ENCODE data around the gene HCN3. TPM values are rescaled to one million over a fixed set of nuclear protein-coding genes. Genes with fewer than 3 reads are reported as not detected.

The HCN3 gene
- total and polyA plus RNA-seq, 2 of the 13 experiments (the other 11 are each of a cell fraction or from before 2014, with no cell fraction given), result 2.4 to 10.2 TPM

GRCh38 chr1:155308493-155309422 is 31.5 kb downstream of the HCN3 start, which contains the start of gene FDPS (continued):
- TF ChIP-seq ZNF503 (CRISPR knock-in tag; IDR thresholded peaks at IDR 0.05) (peak; percentile 62), ZNF407 (CRISPR knock-in tag; IDR thresholded peaks at IDR 0.05; ENCODE audit: not compliant biosample characterization) (no peak), ATF2 (CRISPR knock-in tag; IDR thresholded peaks at IDR 0.05) (peak; percentile 74; the same call in 1 of the 2 replicates), GMEB1 (CRISPR knock-in tag; IDR thresholded peaks at IDR 0.05; ENCODE audit: borderline replicate concordance) (peak; percentile 95), HES4 (CRISPR knock-in tag; IDR thresholded peaks at IDR 0.05; ENCODE audit: borderline replicate concordance) (0 out of 2 replicates have a peak, but pooled peaks have one; percentile 41), ZNF841 (CRISPR knock-in tag; IDR thresholded peaks at IDR 0.05; ENCODE audit: borderline replicate concordance) (no peak), JARID2 (CRISPR knock-in tag; IDR thresholded peaks at IDR 0.05; ENCODE audit: insufficient replicate concordance) (no peak), ZNF574 (CRISPR knock-in tag; IDR thresholded peaks at IDR 0.05) (peak; percentile 75), CENPT (CRISPR knock-in tag; IDR thresholded peaks at IDR 0.05; ENCODE audit: low read depth) (0 out of 2 replicates have a peak, but pooled peaks have one; percentile 19)
